Hematopoietic multipotent progenitor cell treated with erythropoietin and hydrocortisone succinate and interleukin-3 and kit ligand, for 4 days (in vitro differentiated cells): ENCODE data around the gene EYA3.

Source experiments
- DNase-seq: peaks from one replicate; pipeline ENCODE4 v3.0.0-alpha.2; 2015

The EYA3 gene

DNA sequence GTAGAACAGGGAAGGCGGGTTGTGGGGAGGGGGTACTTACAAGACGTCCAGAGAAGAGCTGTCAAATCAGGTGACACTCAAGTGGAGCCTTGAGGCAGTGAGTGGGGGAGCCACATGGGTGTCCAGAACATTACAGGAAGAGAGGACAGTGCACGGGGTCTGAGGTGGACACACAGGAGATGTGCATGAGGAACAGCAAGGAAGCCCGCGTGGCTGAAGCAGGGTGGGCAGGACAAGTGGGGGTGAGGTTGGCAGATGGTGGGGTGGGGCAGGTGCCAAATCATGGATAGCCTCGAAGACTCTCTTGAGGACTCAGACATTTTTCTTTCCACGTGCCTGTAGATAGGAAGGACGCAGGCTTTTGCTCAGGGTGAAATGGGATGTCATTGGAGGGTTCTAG, 152.7 kb downstream of the EYA3 start:
- no peak for DNase-seq

GRCh38 chr1:27934818-27935549, 153.4 kb downstream of the EYA3 start, which contains the start of gene SMPDL3B:
TSS of gene SMPDL3B (plus strand) at chr1:27935000. CDS start at chr1:27935184, 184 bp downstream.
- DNase-seq = peak; percentile 65

DNA sequence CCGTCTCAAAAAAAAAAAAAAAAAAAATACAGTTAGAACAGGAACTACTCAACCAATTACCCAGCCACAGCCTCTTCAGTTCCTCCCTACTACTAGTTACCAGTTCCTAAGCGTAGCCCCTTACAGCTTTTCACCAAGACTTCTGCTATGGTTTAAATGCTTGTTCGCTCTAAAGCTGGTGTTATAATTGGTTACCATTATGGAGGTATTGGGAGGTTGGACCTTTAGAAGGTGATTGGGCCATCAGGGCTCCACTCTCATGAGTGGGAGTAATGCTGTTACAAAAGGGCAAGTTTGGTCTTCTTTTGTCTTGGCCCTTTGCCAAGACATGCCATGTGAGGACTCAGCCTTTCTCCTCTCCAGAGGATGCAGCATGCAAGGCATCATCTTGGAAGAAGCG, 156.7 kb downstream of the EYA3 start:
- peak; percentile 57 for DNase-seq

GRCh38 chr1:27931184-27931583, 157.2 kb downstream of the EYA3 start:
- DNase-seq = no peak

- no peak for DNase-seq
These were observed 160.0 kb downstream of the EYA3 start for GRCh38 chr1:27928216-27928954.

DNA sequence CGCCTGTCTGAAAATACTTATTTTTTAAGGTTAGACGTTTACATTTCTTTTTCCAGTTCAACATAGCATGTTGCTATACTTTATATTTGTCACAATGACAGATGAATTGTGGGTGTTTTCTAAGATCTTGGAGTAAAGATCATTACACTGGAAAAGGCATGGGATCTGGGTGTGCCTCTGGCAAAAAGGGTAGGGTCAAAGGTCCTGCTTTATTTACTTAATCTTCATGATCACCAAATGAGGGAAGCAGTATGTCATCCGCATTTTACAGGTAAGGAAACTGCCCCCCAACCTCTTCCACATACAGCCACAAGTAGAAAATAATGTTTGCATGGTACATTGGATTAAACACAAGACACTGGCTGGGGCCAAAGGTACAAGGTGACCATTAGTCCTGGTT, 166.1 kb downstream of the EYA3 start:
- DNase-seq = no peak
